Naive thymus-derived CD4-positive, alpha-beta T cell (primary cell): ENCODE measurements around the gene LCE3B. TPM values are rescaled to one million over a fixed set of nuclear protein-coding genes. Genes with fewer than 3 reads are reported as not detected.
A peak's percentile ranks its signal among the peaks of the same experiment; 100 is the strongest.

ENCODE experiments used
- ATAC-seq: fragments of 150-1000 bp; cut with Tn5 transposase; 2 replicates; pipeline ENCODE4 v1.10.0; 2021; ENCODE audit warnings: mild to moderate bottlenecking, moderate library complexity
- CTCF ChIA-PET: fragments of 350-600 bp; sonication (Branson Sonifier 250); formaldehyde crosslinking; loops from one replicate; lab custom pipeline; 2021; ENCODE audit warnings: antibody characterized with exemption; lab: Charles Lee
- POLR2A ChIA-PET: fragments of 350-600 bp; sonication (Branson Sonifier 250); formaldehyde crosslinking; loops from one replicate; lab custom pipeline; 2021; ENCODE audit warnings: antibody characterized with exemption, inconsistent platforms; lab: Charles Lee
- DNase-seq, 9 donors: peaks; one replicate each; pipeline versions ENCODE4 v3.0.0 to v3.0.0-alpha.2; 2020 to 2022; ENCODE audit warnings: mixed read lengths in 1 of 9
- H3K27ac ChIP-seq: one replicate; pipeline ENCODE4 v1.7.0; 2013; ENCODE audit warnings: mild to moderate bottlenecking, low read depth, low read length, moderate library complexity
- H3K27me3 ChIP-seq, 2 donors: one replicate each; pipeline ENCODE4 v1.7.0; 2013; ENCODE audit warnings: low read length in 2 of 2, mild to moderate bottlenecking in 2 of 2, moderate library complexity in 2 of 2; ENCODE audit not compliant: control insufficient read depth in 2 of 2, insufficient read depth in 2 of 2
- H3K36me3 ChIP-seq, 3 experiments: 1 replicate in 2 of 3; 2 replicates in 1 of 3; pipeline ENCODE4 v1.7.0; 2013; ENCODE audit warnings: low read length in 3 of 3, mild to moderate bottlenecking in 3 of 3, moderate library complexity in 1 of 3; ENCODE audit not compliant: insufficient read depth in 3 of 3, control insufficient read depth in 2 of 3
- H3K4me1 ChIP-seq, 2 donors: one replicate each; pipeline ENCODE4 v1.7.0; 2013; ENCODE audit warnings: low read length in 2 of 2, mild to moderate bottlenecking in 2 of 2, moderate library complexity in 1 of 2; ENCODE audit not compliant: control insufficient read depth in 2 of 2, insufficient read depth in 2 of 2
- H3K4me3 ChIP-seq: 2 replicates; pipeline ENCODE4 v1.7.0; 2013; ENCODE audit warnings: mild to moderate bottlenecking, low read length
- H3K9me3 ChIP-seq, 3 experiments: 1 replicate in 2 of 3; 2 replicates in 1 of 3; pipeline ENCODE4 v1.7.0; 2013; ENCODE audit warnings: low read length in 3 of 3; ENCODE audit not compliant: control insufficient read depth in 2 of 3
- H3K27ac Mint-ChIP-seq, 9 donors: one replicate each; pipeline ENCODE4 v1.8.0; 2020 to 2022; ENCODE audit warnings: mixed read lengths in 9 of 9, mild to moderate bottlenecking in 8 of 9, moderate library complexity in 5 of 9, inconsistent platforms in 2 of 9
- H3K27me3 Mint-ChIP-seq, 5 donors: one replicate each; pipeline ENCODE4 v1.8.0; 2021 to 2022; ENCODE audit warnings: mixed read lengths in 5 of 5, mild to moderate bottlenecking in 1 of 5
- H3K36me3 Mint-ChIP-seq, 5 donors: one replicate each; pipeline ENCODE4 v1.8.0; 2020 to 2022; ENCODE audit warnings: mixed read lengths in 5 of 5, mild to moderate bottlenecking in 3 of 5, inconsistent platforms in 1 of 5
- H3K4me1 Mint-ChIP-seq, 7 donors: one replicate each; pipeline ENCODE4 v1.8.0; 2020 to 2022; ENCODE audit warnings: mixed read lengths in 7 of 7, mild to moderate bottlenecking in 3 of 7, inconsistent platforms in 1 of 7
- H3K4me3 Mint-ChIP-seq, 10 donors: one replicate each; pipeline ENCODE4 v1.8.0; 2020 to 2022; ENCODE audit warnings: mild to moderate bottlenecking in 10 of 10, mixed read lengths in 10 of 10, moderate library complexity in 6 of 10, inconsistent platforms in 2 of 10
- H3K9me3 Mint-ChIP-seq, 11 donors: one replicate each; pipeline ENCODE4 v1.8.0; 2020 to 2022; ENCODE audit warnings: mixed read lengths in 11 of 11, mild to moderate bottlenecking in 4 of 11, inconsistent platforms in 1 of 11, moderate library complexity in 1 of 11
- intact Hi-C, 2 donors: fragments of 100-400 bp; cut with micrococcal nuclease; formaldehyde crosslinking; loops; one replicate each; pipeline ENCODE4 v1.15.1; 2023
- polyA plus RNA-seq, 2 donors: library from polyadenylated mRNA; unstranded; fragments of 300-500 nt; fragmentation: Illumina TruSeq; gene quantifications; one replicate each; pipeline ENCODE4 v1.2.3, GENCODE V29; 2021
- total RNA-seq, 6 experiments: library from RNA in 5 of 6; stranded (reverse) in 5 of 6; gene quantifications; 1 replicate in 5 of 6; 2 replicates in 1 of 6; pipeline ENCODE4 v1.2.3 and lab custom pipeline; 2021 to 2026

The LCE3B gene
- total and polyA plus RNA-seq, 7 experiments from 2014 or later = not detected

GRCh38 chr1:152654110-152654509 is 40.5 kb downstream of the LCE3B start:
- CTCF ChIA-PET = interaction anchor here (0.6 to 1.2 kb wide), 3 partner anchors 8 to 18 kb away, joined by 3 read pairs; no protein-coding TSS in a partner anchor
- peak in 5 of 9 donors; percentile 7 to 49 (median 13) for DNase-seq
- intact Hi-C loops = no loop called here
- Histone ChIP-seq H3K9me3 (no peaks in the 10 kb centered on the region), H3K36me3 (no peaks in the 10 kb centered on the region), H3K4me1 (no peaks in the 10 kb centered on the region), H3K27ac (no peak overlapping the region), H3K4me3 (no peak overlapping the region), H3K27me3 (no peaks in the 10 kb centered on the region)
- no peaks in the 10 kb centered on the region for H3K9me3 Mint-ChIP-seq
- H3K36me3 Mint-ChIP-seq = no peaks in the 10 kb centered on the region
- no peak overlapping the region for H3K4me3 Mint-ChIP-seq
- no peak overlapping the region for H3K27ac Mint-ChIP-seq
- POLR2A ChIA-PET = no interaction called here
- H3K4me1 Mint-ChIP-seq = peaks cover 0 to 4% (median 0%) of the 10 kb centered on the region in 7 donors
- no peak for ATAC-seq
- peaks cover 19 to 32% (median 31%) of the 10 kb centered on the region in 5 donors for H3K27me3 Mint-ChIP-seq

- ChIA-PET CTCF (no interaction called here), POLR2A (no interaction called here)
- Histone ChIP-seq H3K9me3 (no peaks in the 10 kb centered on the region), H3K4me1 (no peaks in the 10 kb centered on the region), H3K36me3 (no peaks in the 10 kb centered on the region), H3K27ac (no peak overlapping the region), H3K4me3 (no peak overlapping the region), H3K27me3 (no peaks in the 10 kb centered on the region)
- Mint-ChIP-seq H3K27ac (no peak overlapping the region), H3K36me3 (no peaks in the 10 kb centered on the region), H3K4me3 (no peak overlapping the region), H3K27me3 (peaks cover 4 to 21% (median 13%) of the 10 kb centered on the region in 5 donors), H3K4me1 (peaks cover 0 to 4% (median 0%) of the 10 kb centered on the region in 7 donors), H3K9me3 (no peaks in the 10 kb centered on the region)
- ATAC-seq = no peak
- no peak for DNase-seq
- intact Hi-C loops = no loop called here
Measured at GRCh38 chr1:152656459-152656858, 42.8 kb downstream of the LCE3B start.

GRCh38 chr1:152657677-152658076 is 44.1 kb downstream of the LCE3B start:
- Mint-ChIP-seq H3K36me3 (no peaks in the 10 kb centered on the region), H3K4me1 (peaks cover 0 to 4% (median 0%) of the 10 kb centered on the region in 7 donors), H3K27ac (no peak overlapping the region), H3K4me3 (no peak overlapping the region), H3K9me3 (no peaks in the 10 kb centered on the region), H3K27me3 (peaks cover 8 to 20% (median 14%) of the 10 kb centered on the region in 5 donors)
- ATAC-seq = no peak
- H3K36me3 ChIP-seq = no peaks in the 10 kb centered on the region
- no peak overlapping the region for H3K4me3 ChIP-seq
- no peaks in the 10 kb centered on the region for H3K4me1 ChIP-seq
- H3K27ac ChIP-seq = no peak overlapping the region
- DNase-seq = no peak
- CTCF ChIA-PET = no interaction called here
- POLR2A ChIA-PET = no interaction called here
- H3K9me3 ChIP-seq = no peaks in the 10 kb centered on the region
- H3K27me3 ChIP-seq = no peaks in the 10 kb centered on the region
- intact Hi-C loops = no loop called here

GRCh38 chr1:152658649-152659048 is 45.0 kb downstream of the LCE3B start:
- intact Hi-C loops = no loop called here
- Histone ChIP-seq H3K9me3 (no peaks in the 10 kb centered on the region), H3K4me3 (no peak overlapping the region), H3K27me3 (no peaks in the 10 kb centered on the region), H3K4me1 (no peaks in the 10 kb centered on the region), H3K27ac (no peak overlapping the region), H3K36me3 (no peaks in the 10 kb centered on the region)
- ChIA-PET POLR2A (no interaction called here), CTCF (interaction anchor here (0.7 kb wide), 1 partner anchor 632 kb away, joined by 4 read pairs; no protein-coding TSS in a partner anchor)
- no peaks in the 10 kb centered on the region for H3K9me3 Mint-ChIP-seq
- H3K36me3 Mint-ChIP-seq = no peaks in the 10 kb centered on the region
- DNase-seq = no peak
- peaks cover 0 to 4% (median 0%) of the 10 kb centered on the region in 7 donors for H3K4me1 Mint-ChIP-seq
- H3K4me3 Mint-ChIP-seq = no peak overlapping the region
- peaks cover 9 to 20% (median 16%) of the 10 kb centered on the region in 5 donors for H3K27me3 Mint-ChIP-seq
- H3K27ac Mint-ChIP-seq = no peak overlapping the region
- ATAC-seq = no peak

GRCh38 chr1:152663098-152663497 is 49.5 kb downstream of the LCE3B start, which contains the start of gene LCE2D:
TSS of gene LCE2D (plus strand) at chr1:152663380. CDS start at chr1:152664106, 726 bp downstream.
- no peaks in the 10 kb centered on the region for H3K36me3 Mint-ChIP-seq
- H3K27me3 Mint-ChIP-seq = peaks cover 2 to 38% (median 23%) of the 10 kb centered on the region in 5 donors
- Histone ChIP-seq H3K4me3 (no peak within 1 kb of the TSS), H3K4me1 (no peaks in the 10 kb centered on the region), H3K36me3 (no peaks in the 10 kb centered on the region), H3K27me3 (no peaks in the 10 kb centered on the region), H3K9me3 (no peaks in the 10 kb centered on the region), H3K27ac (no peak within 1 kb of the TSS)
- no peaks in the 10 kb centered on the region for H3K4me1 Mint-ChIP-seq
- H3K4me3 Mint-ChIP-seq = no peak within 1 kb of the TSS
- CTCF ChIA-PET = no interaction called here
- no peaks in the 10 kb centered on the region for H3K9me3 Mint-ChIP-seq
- H3K27ac Mint-ChIP-seq = no peak within 1 kb of the TSS
- DNase-seq = no peak
- intact Hi-C loops = no loop called here
- no peak for ATAC-seq
- POLR2A ChIA-PET = no interaction called here

Other genes with a start within 250 kb of the LCE3B start
- not detected for gene CRNN, start 199.5 kb upstream of the LCE3B start, total RNA-seq
- not detected for gene CRNN, start 199.5 kb upstream of the LCE3B start, polyA plus RNA-seq
- gene LCE5A, start 103.0 kb upstream of the LCE3B start, total RNA-seq = not detected
- not detected for gene LCE5A, start 103.0 kb upstream of the LCE3B start, polyA plus RNA-seq
- gene CRCT1, start 99.3 kb upstream of the LCE3B start, total RNA-seq = not detected
- not detected for gene CRCT1, start 99.3 kb upstream of the LCE3B start, polyA plus RNA-seq
- gene LCE3E, start 47.0 kb upstream of the LCE3B start, total RNA-seq = not detected
- gene LCE3E, start 47.0 kb upstream of the LCE3B start, polyA plus RNA-seq = not detected
- not detected for gene LCE3D, start 33.3 kb upstream of the LCE3B start, total RNA-seq
- gene LCE3D, start 33.3 kb upstream of the LCE3B start, polyA plus RNA-seq = not detected
- gene LCE3C, start 13.6 kb upstream of the LCE3B start, total RNA-seq = not detected
- not detected for gene LCE3C, start 13.6 kb upstream of the LCE3B start, polyA plus RNA-seq
- gene LCE3A, start 9.3 kb downstream of the LCE3B start, total RNA-seq = not detected
- not detected for gene LCE3A, start 9.3 kb downstream of the LCE3B start, polyA plus RNA-seq
- gene LCE2D, start 49.6 kb downstream of the LCE3B start, total RNA-seq = not detected
- gene LCE2D, start 49.6 kb downstream of the LCE3B start, polyA plus RNA-seq = not detected
- gene LCE2C, start 61.5 kb downstream of the LCE3B start, total RNA-seq = not detected
- gene LCE2C, start 61.5 kb downstream of the LCE3B start, polyA plus RNA-seq = not detected
- not detected for gene LCE2B, start 72.3 kb downstream of the LCE3B start, total RNA-seq
- not detected for gene LCE2B, start 72.3 kb downstream of the LCE3B start, polyA plus RNA-seq
- gene LCE2A, start 84.5 kb downstream of the LCE3B start, total RNA-seq = not detected
- gene LCE2A, start 84.5 kb downstream of the LCE3B start, polyA plus RNA-seq = not detected
- gene LCE4A, start 94.3 kb downstream of the LCE3B start, total RNA-seq = not detected
- gene LCE4A, start 94.3 kb downstream of the LCE3B start, polyA plus RNA-seq = not detected
- gene KPRP, start 144.2 kb downstream of the LCE3B start, total RNA-seq = not detected
- not detected for gene KPRP, start 144.2 kb downstream of the LCE3B start, polyA plus RNA-seq
- gene LCE1F, start 161.3 kb downstream of the LCE3B start, total RNA-seq = not detected
- not detected for gene LCE1F, start 161.3 kb downstream of the LCE3B start, polyA plus RNA-seq
- not detected for gene LCE1E, start 172.4 kb downstream of the LCE3B start, total RNA-seq
- gene LCE1E, start 172.4 kb downstream of the LCE3B start, polyA plus RNA-seq = not detected
- gene LCE1D, start 182.9 kb downstream of the LCE3B start, total RNA-seq = not detected
- gene LCE1D, start 182.9 kb downstream of the LCE3B start, polyA plus RNA-seq = not detected
- not detected for gene LCE1C, start 192.8 kb downstream of the LCE3B start, total RNA-seq
- not detected for gene LCE1C, start 192.8 kb downstream of the LCE3B start, polyA plus RNA-seq
- gene LCE1B, start 198.2 kb downstream of the LCE3B start, total RNA-seq = not detected
- not detected for gene LCE1B, start 198.2 kb downstream of the LCE3B start, polyA plus RNA-seq
- not detected for gene LCE1A, start 213.7 kb downstream of the LCE3B start, total RNA-seq
- not detected for gene LCE1A, start 213.7 kb downstream of the LCE3B start, polyA plus RNA-seq
- gene LCE6A, start 229.0 kb downstream of the LCE3B start, total RNA-seq = not detected
- gene LCE6A, start 229.0 kb downstream of the LCE3B start, polyA plus RNA-seq = not detected
- not detected for gene LCE7A, start 246.2 kb downstream of the LCE3B start, total RNA-seq
- not detected for gene LCE7A, start 246.2 kb downstream of the LCE3B start, polyA plus RNA-seq